Fibroblast of villous mesenchyme (primary cell): ENCODE measurements around the gene CEACAM4. TPM values are rescaled to one million over a fixed set of nuclear protein-coding genes. Genes with fewer than 3 reads are reported as not detected.
A peak's percentile ranks its signal among the peaks of the same experiment; 100 is the strongest.

Source experiments
- DNase-seq: peaks from one replicate; pipeline ENCODE4 v3.0.0-alpha.2; 2010; ENCODE audit warnings: low read depth
- H3K4me3 ChIP-seq: 2 replicates; pipeline ENCODE4 v1.5.1; 2011; ENCODE audit warnings: low read depth, mild to moderate bottlenecking, low read length
- CTCF ChIP-seq: IDR thresholded peaks from 2 replicates; pipeline ENCODE4 v1.5.1; 2012; ENCODE audit warnings: low read depth, mild to moderate bottlenecking, low read length; ENCODE audit not compliant: insufficient read depth
- total RNA-seq: library from RNA; depleted of rRNA; stranded (reverse); fragments of >200 nt; gene quantifications from 2 replicates; pipeline ENCODE4 v1.2.3, GENCODE V29; 2012

Gene CEACAM4
- total RNA-seq, 1 donor, result not detected

- no peak for TF ChIP-seq CTCF
- H3K4me3 ChIP-seq, result no peak overlapping the region
- DNase-seq, result no peak
These were observed 6.7 kb downstream of the CEACAM4 start for GRCh38 chr19:41620171-41620570.

- H3K4me3 ChIP-seq, result no peak overlapping the region
- no peak for TF ChIP-seq CTCF
- no peak for DNase-seq
These were observed 7.8 kb downstream of the CEACAM4 start for GRCh38 chr19:41619018-41619556.

- DNase-seq, result no peak
- H3K4me3 ChIP-seq, result no peak overlapping the region
- TF ChIP-seq CTCF, result no peak
These were observed 8.7 kb downstream of the CEACAM4 start for GRCh38 chr19:41617941-41618730.

GRCh38 chr19:41616792-41617621, 9.9 kb downstream of the CEACAM4 start:
- peak; percentile 4 for DNase-seq
- H3K4me3 ChIP-seq, result no peak overlapping the region
- TF ChIP-seq CTCF, result no peak

GRCh38 chr19:41615207-41615606, 11.7 kb downstream of the CEACAM4 start:
- H3K4me3 ChIP-seq, result no peak overlapping the region
- TF ChIP-seq CTCF, result no peak
- no peak for DNase-seq

GRCh38 chr19:41612483-41612882, 14.4 kb downstream of the CEACAM4 start:
- no peak for TF ChIP-seq CTCF
- no peak overlapping the region for H3K4me3 ChIP-seq
- no peak for DNase-seq
